ENCODE results near the gene TANC1.

The TANC1 gene

GRCh38 chr2:159118115-159118858, 149.8 kb downstream of the TANC1 start:
- peak; percentile 49 for DNase-seq (ENCODE audit: low read depth)

GRCh38 chr2:159118859-159119500, 150.5 kb downstream of the TANC1 start:
- DNase-seq (ENCODE audit: low read depth): no peak

- no peak for DNase-seq (ENCODE audit: low read depth)
These were observed 151.3 kb downstream of the TANC1 start for GRCh38 chr2:159119652-159120257.

GRCh38 chr2:159123786-159124185, 155.3 kb downstream of the TANC1 start:
- DNase-seq (ENCODE audit: low read depth): no peak

- DNase-seq (ENCODE audit: low read depth): peak; percentile 17
These were observed 156.0 kb downstream of the TANC1 start for GRCh38 chr2:159124441-159124911.

- DNase-seq (ENCODE audit: low read depth): no peak
These were observed 156.6 kb downstream of the TANC1 start for GRCh38 chr2:159124931-159125467.

GRCh38 chr2:159125858-159126257, 157.4 kb downstream of the TANC1 start:
- DNase-seq (ENCODE audit: low read depth): no peak

GRCh38 chr2:159126432-159127022, 158.1 kb downstream of the TANC1 start:
- DNase-seq (ENCODE audit: low read depth): no peak

GRCh38 chr2:159128191-159128590, 159.8 kb downstream of the TANC1 start:
- no peak for DNase-seq (ENCODE audit: low read depth)

- no peak for DNase-seq (ENCODE audit: low read depth)
These were observed 160.8 kb downstream of the TANC1 start for GRCh38 chr2:159129269-159129668.

GRCh38 chr2:159129824-159130223, 161.4 kb downstream of the TANC1 start:
- DNase-seq (ENCODE audit: low read depth): no peak

- DNase-seq (ENCODE audit: low read depth): no peak
These were observed 161.9 kb downstream of the TANC1 start for GRCh38 chr2:159130302-159130701.

- DNase-seq (ENCODE audit: low read depth): no peak
These were observed 162.9 kb downstream of the TANC1 start for GRCh38 chr2:159131267-159131913.

GRCh38 chr2:159131914-159132281, 163.5 kb downstream of the TANC1 start:
- DNase-seq (ENCODE audit: low read depth): no peak

GRCh38 chr2:159133797-159134196, 165.4 kb downstream of the TANC1 start:
- DNase-seq (ENCODE audit: low read depth): no peak

- DNase-seq (ENCODE audit: low read depth): no peak
These were observed 166.5 kb downstream of the TANC1 start for GRCh38 chr2:159134979-159135378.

GRCh38 chr2:159136391-159136790, 168.0 kb downstream of the TANC1 start:
- no peak for DNase-seq (ENCODE audit: low read depth)

- DNase-seq (ENCODE audit: low read depth): no peak
These were observed 169.2 kb downstream of the TANC1 start for GRCh38 chr2:159137511-159138241.

- no peak for DNase-seq (ENCODE audit: low read depth)
These were observed 170.3 kb downstream of the TANC1 start for GRCh38 chr2:159138642-159139182.

- DNase-seq (ENCODE audit: low read depth): no peak
These were observed 170.9 kb downstream of the TANC1 start for GRCh38 chr2:159139216-159139933.

All from stimulated activated CD4-positive, alpha-beta T cell treated with anti-CD3 and anti-CD28 coated beads, Interleukin-2, amount 100 ng/mL, for 4 hours (primary cell).